GM21528 (cell line): ENCODE results near the gene CDH13.
A peak's percentile ranks its signal among the peaks of the same experiment; 100 is the strongest.

ENCODE experiments used
- ATAC-seq: cut with Tn5 transposase; IDR thresholded peaks from one replicate; pipeline ENCODE4 v1.9.1; 2021; ENCODE audit warnings: mild to moderate bottlenecking, moderate library complexity; ENCODE audit not compliant: unreplicated experiment, low FRiP score

The CDH13 gene

DNA sequence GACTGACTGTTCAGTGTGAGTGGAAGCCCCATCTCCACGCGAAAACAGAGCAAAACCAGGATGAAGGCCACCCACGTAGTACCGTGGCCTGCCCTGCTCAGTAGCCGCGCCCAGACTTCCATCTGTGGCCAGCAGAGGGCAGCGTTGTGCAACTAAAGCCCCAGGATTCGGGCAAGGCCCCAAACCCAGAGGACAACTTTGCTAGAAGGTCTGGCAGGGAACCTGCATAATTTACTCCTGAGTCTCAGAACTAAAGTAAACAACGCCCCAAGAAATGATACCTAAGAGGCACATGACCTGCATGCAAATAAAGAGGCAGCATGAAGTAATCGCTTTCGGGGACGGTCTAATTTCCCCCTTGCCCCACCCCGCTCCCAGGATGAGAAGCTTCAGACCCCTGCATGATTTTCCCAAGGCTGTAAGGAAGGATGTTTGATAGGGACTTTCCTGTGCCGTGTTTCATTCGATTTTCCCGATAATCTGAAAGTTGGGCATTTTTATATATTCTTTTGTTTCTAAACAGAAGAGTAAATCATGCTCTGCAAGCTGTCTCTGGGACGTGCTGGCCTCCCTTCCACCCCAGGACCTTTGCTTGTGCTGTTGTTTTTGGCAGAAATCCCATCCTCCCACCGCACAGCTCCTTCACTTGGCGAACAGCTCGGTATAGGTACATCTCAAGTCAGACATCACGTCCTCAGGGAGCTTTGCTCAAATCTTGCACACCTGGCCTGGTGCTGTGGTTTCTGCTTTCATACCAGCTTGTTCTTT, 1199.6 kb downstream of the CDH13 start:
- peak; percentile 88 for ATAC-seq

DNA sequence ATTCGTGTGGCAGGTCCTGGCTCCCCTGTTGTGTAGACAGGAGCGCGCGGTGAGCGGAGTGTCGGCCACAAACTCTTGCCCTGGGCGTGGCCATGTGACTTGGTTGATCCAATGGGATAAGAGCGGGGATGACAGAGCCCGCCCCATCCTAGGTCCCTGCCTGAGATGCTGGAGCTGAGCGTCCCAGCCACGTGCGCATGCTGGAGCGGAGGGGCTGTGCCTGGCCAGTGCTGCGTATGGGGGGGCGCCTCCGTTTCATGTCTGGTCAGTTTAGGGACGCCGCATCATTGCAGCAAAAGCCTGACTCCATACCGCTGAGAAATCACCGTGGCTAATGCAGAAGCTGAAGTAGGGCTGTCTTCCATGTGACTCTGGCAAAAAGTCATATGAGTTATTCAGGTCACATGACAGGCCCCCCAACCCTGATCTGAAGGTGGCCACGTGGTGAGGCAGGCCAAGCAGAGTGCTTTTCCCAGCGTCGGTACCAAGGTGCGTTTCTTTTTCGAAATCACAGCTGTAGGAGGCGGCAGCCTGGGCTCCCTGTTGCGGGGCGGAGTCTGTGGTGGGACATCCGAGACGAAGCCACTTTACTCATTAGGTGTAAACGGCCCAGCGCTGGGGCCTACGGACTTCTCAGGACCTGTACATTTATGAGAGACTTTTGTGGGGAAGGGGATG, 1203.5 kb downstream of the CDH13 start:
- no peak for ATAC-seq

DNA sequence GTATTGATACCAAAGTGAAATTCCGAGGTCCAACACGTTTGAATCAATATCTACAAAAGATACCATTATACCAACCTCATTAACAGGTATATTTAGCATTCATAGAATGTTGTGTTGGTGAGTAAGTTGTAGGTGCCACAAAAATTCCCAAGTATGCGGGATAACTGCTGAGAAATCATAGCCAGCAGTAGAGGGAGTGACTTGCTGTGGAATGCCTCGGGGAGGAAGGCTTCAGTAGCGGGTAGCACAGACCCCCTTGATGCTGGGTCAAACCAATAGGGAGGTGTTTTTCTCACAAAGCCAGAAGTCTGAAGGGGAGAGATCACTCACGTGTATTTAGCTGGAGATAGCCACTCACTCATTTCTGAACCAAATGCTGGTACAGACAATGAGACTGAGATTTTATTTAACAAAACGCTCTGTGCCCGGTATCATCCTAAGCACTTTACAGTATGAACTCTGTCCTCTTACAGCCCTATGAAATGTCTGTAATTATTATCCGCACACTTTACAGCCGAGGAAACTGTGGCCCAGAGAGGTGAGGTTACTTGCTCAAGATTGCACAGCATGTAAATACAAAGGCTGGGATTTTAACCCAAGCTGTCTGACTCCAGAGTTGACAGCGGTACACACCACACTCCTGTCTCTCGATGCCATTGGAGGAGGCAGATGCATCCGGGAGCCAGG, 1204.1 kb downstream of the CDH13 start:
- ATAC-seq, result no peak

DNA sequence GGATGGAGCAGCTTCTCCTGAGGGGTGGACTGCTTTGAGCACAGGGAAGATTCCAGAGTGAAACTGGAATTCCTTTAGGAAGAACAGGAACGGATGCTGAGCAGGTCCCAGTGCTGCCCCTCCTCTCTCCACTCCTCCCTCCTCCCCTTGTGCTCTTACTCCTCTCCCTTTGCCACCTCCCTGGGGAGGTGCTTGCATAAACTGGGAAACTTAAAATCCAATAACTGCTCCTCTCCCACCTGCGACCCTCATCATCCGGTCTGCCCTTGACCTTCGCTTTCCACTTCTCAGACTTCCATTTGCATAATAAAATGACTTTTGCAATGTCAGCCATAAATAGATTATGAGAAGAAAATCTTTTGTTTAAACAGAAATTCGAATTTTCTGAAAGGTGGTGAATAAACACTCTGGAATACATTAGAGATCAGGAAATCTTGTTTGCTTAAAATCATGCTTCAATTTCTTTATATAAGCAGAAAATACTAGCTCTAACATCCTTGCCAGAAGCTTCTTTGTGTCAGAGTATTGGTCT, 1204.8 kb downstream of the CDH13 start:
- no peak for ATAC-seq

DNA sequence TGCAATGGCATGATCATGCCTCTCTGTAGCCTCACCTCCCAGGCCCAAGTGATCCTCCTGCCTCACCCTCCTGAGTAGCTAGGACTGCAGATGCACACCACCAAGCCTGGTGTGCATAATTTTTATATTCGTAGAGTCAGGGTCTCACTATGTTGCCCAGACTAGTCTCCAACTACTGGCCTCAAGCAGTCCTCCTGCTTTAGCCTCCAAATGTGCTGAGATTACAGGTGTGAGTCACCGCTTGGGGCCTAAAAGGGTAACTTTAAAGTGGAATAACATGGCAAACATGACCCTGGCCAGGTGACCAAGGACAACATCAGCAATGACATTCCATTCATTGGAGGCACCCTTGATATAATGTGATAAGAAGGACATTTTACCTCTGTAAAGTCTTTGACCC, 1207.2 kb downstream of the CDH13 start:
- no peak for ATAC-seq

DNA sequence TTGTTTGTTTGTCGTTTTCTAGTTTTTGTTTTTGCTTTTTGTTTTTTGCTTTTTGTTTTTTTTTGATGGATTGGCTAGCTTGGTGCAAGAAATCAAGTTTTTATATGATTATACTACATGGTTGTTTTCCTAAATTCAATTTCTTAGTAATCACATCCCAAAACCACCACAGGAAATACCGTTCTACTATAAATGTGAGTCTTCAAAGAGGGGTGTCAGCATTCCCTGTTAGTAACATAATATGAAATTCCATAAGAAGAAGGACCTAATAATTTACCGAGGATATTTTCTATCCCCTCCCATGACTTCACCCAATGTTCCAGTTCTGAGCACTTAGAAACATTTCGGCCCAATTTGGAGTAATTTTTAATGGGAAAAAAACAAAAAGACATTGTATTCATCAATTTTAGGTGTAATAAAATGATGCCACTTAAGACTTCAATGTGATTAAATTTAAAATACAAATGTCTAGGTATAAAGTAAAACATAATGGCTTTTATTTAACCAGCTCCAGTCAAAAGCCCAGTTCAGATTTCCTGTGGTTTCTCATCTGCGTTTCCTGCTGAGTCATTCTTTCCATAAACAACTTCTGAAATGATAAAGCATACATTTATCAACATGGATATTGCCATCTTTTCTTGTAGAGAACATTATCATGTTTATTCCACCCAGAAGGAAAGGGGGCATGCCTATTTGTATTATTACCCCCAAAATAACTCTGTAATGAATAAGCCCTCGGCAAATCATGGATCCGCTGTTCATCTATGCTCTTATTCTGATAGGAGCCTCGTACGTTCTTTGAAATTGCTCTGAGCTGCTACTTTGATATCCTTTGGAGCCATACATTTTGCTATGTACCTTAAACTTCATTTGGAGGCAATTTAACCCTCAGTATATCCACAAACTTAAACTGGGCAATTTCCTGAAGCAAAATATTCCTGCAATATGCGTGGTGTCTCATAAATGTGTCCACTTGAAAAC, 1209.1 kb downstream of the CDH13 start:
- no peak for ATAC-seq

DNA sequence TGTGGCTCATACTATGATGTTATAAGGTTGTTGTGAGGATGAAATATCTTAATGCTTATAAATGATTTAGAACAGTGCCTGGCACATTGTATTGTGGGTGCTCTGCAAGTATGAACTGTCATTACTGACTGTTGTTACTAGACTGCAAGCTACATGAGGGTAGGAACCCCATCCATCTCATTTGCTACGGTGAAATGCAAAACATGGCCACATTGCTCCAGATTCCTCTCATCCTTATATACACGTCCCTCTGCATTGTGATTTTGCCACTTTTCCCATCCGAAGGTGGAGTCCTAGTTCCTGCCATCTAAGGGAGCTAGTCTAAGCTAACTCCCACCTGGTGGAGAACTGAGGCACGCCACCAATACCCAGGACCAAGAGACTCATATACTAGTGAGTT, 1210.8 kb downstream of the CDH13 start:
- ATAC-seq, result no peak

DNA sequence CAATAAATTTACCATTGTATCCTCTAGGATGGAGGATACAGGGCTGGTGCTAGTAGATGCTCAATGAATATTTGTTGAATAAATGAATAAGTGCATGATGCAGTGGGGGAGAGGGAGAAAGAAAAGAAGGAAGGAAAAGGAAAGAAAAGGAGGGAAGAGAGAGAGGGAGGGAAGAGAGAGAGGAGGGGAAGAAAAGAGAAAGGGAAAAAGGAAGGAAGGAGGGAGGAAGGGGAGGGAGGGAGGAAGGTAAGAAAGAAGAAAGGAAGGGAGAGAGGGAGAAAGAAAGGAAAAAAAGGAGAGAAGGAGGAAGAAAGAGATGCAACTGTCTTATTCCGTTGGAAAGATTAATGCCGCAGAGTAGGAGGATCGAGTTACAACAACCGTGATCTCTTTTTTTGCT, 1211.4 kb downstream of the CDH13 start:
- no peak for ATAC-seq

DNA sequence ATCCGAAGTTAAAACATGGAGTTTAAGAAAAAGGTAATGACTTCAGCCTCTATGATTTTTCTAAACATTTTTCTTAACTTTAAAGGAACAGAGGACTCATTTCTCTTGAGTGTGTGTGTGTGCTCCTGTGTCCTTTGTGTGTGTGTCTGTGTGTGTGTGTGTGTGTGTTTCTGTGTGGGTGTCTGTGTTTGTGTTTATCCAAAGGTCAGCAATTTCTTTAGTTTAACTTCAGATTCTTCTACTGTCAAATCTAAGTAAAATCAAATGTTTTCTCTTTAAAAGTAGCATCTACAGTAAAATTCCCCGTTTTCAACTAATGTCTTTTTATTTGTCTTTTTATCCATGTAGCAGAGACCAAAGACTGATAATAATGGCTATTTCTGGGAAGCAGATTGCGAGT, 1212.8 kb downstream of the CDH13 start:
- ATAC-seq, result no peak

- ATAC-seq, result no peak
These were observed 1213.4 kb downstream of the CDH13 start for GRCh38 chr16:83840060-83840617.

- ATAC-seq, result no peak
These were observed 1215.5 kb downstream of the CDH13 start for GRCh38 chr16:83842291-83842690.

DNA sequence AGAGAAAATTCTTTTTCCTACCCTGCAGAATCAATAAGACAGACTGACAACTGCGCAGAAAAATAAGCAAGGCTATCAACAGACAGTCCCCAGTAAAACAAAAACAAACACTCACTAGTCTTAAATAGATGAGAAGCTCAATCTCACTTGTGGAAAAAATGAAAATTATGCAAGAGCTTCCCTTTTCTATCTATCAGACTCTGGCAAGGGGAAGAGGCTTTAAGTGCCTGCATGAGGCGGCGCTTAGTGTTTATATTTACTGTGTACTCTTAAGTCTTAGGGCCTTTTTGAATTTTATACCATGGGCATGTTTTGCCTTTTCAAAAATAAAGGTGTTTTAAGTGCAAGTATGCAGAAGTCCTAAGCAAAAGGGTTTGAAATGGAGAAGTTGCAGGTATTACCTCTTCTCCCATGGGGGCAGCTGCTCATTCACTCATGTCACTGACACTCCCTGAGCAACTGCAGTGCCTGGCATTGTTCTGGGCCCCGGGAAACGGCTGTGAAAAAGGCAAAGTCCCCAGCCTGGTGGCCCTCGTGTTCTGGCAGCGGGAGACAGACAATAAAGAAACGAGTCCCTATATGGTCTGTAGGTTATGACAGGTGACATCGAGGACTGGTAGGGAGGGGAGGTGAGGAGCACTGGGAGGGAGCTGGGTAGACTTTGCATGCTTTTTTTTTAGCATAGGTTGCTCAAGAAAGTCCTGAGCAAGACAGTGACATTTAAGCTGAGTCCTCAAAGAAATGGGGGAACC, 1216.2 kb downstream of the CDH13 start:
- no peak for ATAC-seq

GRCh38 chr16:83843657-83844056, 1216.9 kb downstream of the CDH13 start:
- ATAC-seq, result no peak

- no peak for ATAC-seq
These were observed 1218.5 kb downstream of the CDH13 start for GRCh38 chr16:83845263-83845662.

DNA sequence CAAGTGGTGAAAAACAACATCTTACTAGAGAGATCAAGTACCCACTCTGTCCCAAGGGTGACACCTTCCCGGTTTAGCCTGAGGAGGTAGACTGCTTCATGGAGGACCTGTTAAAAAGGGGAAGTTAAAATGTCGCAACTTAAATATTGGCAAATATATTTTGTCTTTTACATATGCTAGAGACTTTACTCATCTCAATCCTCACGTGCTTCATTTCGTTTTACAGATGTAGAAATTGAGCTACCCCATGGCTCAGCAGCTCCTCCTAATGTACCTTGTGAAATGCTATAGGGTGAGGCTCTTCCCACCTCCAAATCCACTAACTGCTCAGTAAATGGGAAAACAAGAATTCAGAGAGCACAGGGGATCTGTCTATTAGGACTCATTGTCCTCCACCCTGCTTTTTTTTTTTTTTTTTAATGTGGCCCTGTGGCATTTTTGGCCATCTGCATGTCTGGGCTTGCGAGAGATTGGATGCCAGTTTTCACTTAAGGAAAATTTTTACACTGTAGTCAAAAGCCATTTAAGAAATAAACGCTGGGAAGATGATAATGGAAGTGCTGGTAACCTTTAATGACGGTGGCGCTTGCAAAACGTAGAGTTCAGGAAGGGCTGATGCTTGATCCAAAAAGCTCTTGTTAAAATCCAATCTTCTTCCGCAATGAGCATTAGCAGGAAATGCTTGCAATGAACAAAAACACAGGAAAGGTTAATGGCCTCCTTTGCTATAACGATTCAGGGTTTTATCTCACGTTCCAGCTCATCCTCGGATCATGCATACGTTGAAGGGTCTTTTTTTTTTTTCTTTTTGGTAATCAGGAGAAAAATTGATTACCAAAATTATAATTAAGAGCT, 1220.8 kb downstream of the CDH13 start:
- ATAC-seq, result no peak

- ATAC-seq, result no peak
These were observed 1222.7 kb downstream of the CDH13 start for GRCh38 chr16:83849421-83849820.
